KBM-7 (cell line): ENCODE measurements around the gene C12orf43.

Source experiments
- DNase-seq: peaks from one replicate; pipeline ENCODE4 v3.0.0-alpha.2; 2015
- in situ Hi-C: fragments of 300-500 bp; cut with MboI; formaldehyde crosslinking; loops from 2 replicates; pipeline ENCODE4 v1.14.3; 2020; ENCODE audit warnings: low sequenced_read_pairs, low pct_unique_long_range_greater_than_20kb, mixed read lengths

The C12orf43 gene

GRCh38 chr12:121001841-121002483, 14.3 kb downstream of the C12orf43 start:
- no peak for DNase-seq
- in situ Hi-C loops = no loop called here

- DNase-seq = no peak
- in situ Hi-C loops = no loop called here
Observed at GRCh38 chr12:121001060-121001459, 15.2 kb downstream of the C12orf43 start.

GRCh38 chr12:121000530-121000929, 15.8 kb downstream of the C12orf43 start:
- DNase-seq = no peak
- in situ Hi-C loops = no loop called here

GRCh38 chr12:120999191-121000120, 16.8 kb downstream of the C12orf43 start:
- in situ Hi-C loops = no loop called here
- no peak for DNase-seq

GRCh38 chr12:120998435-120998834, 17.9 kb downstream of the C12orf43 start:
- in situ Hi-C loops = no loop called here
- no peak for DNase-seq

GRCh38 chr12:120997448-120997847, 18.8 kb downstream of the C12orf43 start:
- in situ Hi-C loops = no loop called here

GRCh38 chr12:120996133-120996746, 20.0 kb downstream of the C12orf43 start:
- in situ Hi-C loops = no loop called here
- DNase-seq = no peak

More at GRCh38 chr12:120997448-120997847, 18.8 kb downstream of the C12orf43 start:
- no peak for DNase-seq

GRCh38 chr12:120994589-120995337, 21.5 kb downstream of the C12orf43 start:
- no peak for DNase-seq
- in situ Hi-C loops = no loop called here

GRCh38 chr12:120994059-120994458, 22.2 kb downstream of the C12orf43 start:
- in situ Hi-C loops = no loop called here

GRCh38 chr12:120993496-120993895, 22.8 kb downstream of the C12orf43 start:
- in situ Hi-C loops = no loop called here
- no peak for DNase-seq

More at GRCh38 chr12:120994059-120994458, 22.2 kb downstream of the C12orf43 start:
- DNase-seq = no peak

- in situ Hi-C loops = no loop called here
- no peak for DNase-seq
Observed at GRCh38 chr12:120992989-120993388, 23.3 kb downstream of the C12orf43 start.

- DNase-seq = no peak
- in situ Hi-C loops = no loop called here
Observed at GRCh38 chr12:120991965-120992364, 24.3 kb downstream of the C12orf43 start.

- no peak for DNase-seq
- in situ Hi-C loops = no loop called here
Observed at GRCh38 chr12:120990487-120991055, 25.7 kb downstream of the C12orf43 start.

- in situ Hi-C loops = no loop called here
- DNase-seq = no peak
Observed at GRCh38 chr12:120989687-120990086, 26.6 kb downstream of the C12orf43 start.

GRCh38 chr12:120988658-120989057, 27.6 kb downstream of the C12orf43 start:
- DNase-seq = no peak
- in situ Hi-C loops = no loop called here

- in situ Hi-C loops = no loop called here
- no peak for DNase-seq
Observed at GRCh38 chr12:120988234-120988633, 28.1 kb downstream of the C12orf43 start.

- DNase-seq = no peak
- in situ Hi-C loops = no loop called here
Observed at GRCh38 chr12:120984351-120984898, 31.9 kb downstream of the C12orf43 start.

- no peak for DNase-seq
- in situ Hi-C loops = no loop called here
Observed at GRCh38 chr12:120983759-120984158, 32.5 kb downstream of the C12orf43 start.

- in situ Hi-C loops = no loop called here
- no peak for DNase-seq
Observed at GRCh38 chr12:120982659-120983058, 33.6 kb downstream of the C12orf43 start.
